Body of pancreas (tissue), 4 donors: ENCODE results near the gene ANGEL2.

ENCODE experiments used
- POLR2A ChIP-seq, 3 donors: fragments of 450-650 bp; IDR thresholded peaks; one replicate each; pipeline ENCODE4 v1.6.1; 2016; ENCODE audit warnings: antibody characterized with exemption in 3 of 3, mild to moderate bottlenecking in 2 of 3
- TF ChIP-seq, protein P1 (sequence below), 7 experiments: fragments of 450-650 bp in 4 of 7; fragments of 200-600 bp in 3 of 7; sonication (generic) in 3 of 7; IDR thresholded peaks; one replicate each; pipeline ENCODE4 v1.5.1; 2016 to 2019; ENCODE audit warnings: antibody characterized with exemption in 7 of 7

DNA sequence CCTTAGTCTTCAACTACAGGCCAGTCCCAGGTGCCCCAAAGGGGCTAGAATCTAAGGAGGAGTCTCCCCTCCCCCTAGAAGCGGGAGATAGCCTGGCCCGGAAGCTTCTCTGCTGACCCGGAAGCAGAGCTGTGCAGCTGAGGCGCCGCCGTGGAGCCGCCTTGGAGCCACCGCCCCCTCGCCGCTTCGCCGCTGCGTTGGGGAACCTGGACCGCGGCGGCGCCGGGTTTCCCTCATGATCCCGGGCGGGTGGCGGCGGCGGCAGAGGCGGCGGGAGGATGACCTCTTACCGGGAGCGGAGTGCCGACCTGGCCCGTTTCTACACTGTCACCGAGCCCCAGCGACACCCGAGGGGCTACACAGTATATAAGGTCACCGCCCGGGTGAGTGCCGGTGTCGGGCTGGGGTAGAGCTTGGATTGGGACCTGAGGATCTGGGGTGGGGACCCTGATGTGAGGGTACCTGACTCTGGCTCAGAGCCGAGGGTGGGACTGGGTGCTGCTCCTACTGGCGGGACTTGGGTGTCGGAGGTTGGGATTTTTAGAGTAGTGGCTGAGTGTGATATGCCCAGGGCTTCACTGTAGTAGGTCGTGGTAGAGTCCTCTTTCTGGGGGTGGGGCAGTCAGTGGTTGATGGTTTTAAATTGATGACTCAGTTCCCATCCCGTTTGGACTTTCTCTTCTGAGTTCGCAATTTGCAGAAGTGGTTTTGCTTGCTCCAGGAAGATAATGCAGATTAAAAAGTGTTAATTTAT lies 35.6 kb upstream of the ANGEL2 start, which contains the start of gene RPS6KC1:
- TF ChIP-seq, protein P1, sequence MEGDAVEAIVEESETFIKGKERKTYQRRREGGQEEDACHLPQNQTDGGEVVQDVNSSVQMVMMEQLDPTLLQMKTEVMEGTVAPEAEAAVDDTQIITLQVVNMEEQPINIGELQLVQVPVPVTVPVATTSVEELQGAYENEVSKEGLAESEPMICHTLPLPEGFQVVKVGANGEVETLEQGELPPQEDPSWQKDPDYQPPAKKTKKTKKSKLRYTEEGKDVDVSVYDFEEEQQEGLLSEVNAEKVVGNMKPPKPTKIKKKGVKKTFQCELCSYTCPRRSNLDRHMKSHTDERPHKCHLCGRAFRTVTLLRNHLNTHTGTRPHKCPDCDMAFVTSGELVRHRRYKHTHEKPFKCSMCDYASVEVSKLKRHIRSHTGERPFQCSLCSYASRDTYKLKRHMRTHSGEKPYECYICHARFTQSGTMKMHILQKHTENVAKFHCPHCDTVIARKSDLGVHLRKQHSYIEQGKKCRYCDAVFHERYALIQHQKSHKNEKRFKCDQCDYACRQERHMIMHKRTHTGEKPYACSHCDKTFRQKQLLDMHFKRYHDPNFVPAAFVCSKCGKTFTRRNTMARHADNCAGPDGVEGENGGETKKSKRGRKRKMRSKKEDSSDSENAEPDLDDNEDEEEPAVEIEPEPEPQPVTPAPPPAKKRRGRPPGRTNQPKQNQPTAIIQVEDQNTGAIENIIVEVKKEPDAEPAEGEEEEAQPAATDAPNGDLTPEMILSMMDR (IDR thresholded peaks at IDR 0.05): peak in 2 of 7 experiments; percentile 2 to 21
- TF ChIP-seq POLR2A (IDR thresholded peaks at IDR 0.05): peak in 2 of 3 donors; percentile 53 to 61
